SU-DHL-6 (cell line): ENCODE data around the gene NUDT13.
"Not testable (repeated sequence)": the region's sequence is repeated elsewhere in the genome, so short reads cannot be mapped to it uniquely, and the experiment has no call there.

Source experiments
- CTCF ChIP-seq: fragments of 200-600 bp; sonication (generic); IDR thresholded peaks from one replicate; pipeline ENCODE4 v1.5.1; 2017; ENCODE audit warnings: antibody characterized with exemption, mild to moderate bottlenecking, low read length, moderate library complexity; ENCODE audit not compliant: insufficient read depth, poor library complexity, severe bottlenecking
- EZH2phosphoT487 ChIP-seq: fragments of 200-600 bp; sonication (generic), shearing (Covaris generic); conservative IDR thresholded peaks from 2 replicates; pipeline ENCODE4 v1.6.1; 2018; ENCODE audit warnings: mild to moderate bottlenecking, antibody characterized with exemption, low read length, moderate library complexity, mixed read lengths

- TF ChIP-seq CTCF, EZH2phosphoT487: not testable (repeated sequence)
Observed at GRCh38 chr10:73150633-73151413, 40.6 kb downstream of the NUDT13 start.
